GM19397 (cell line): ENCODE data around the gene BRINP3.

Experiments used
- ATAC-seq: cut with Tn5 transposase; IDR thresholded peaks from one replicate; pipeline ENCODE4 v1.9.1; 2021; ENCODE audit warnings: mild to moderate bottlenecking, moderate library complexity; ENCODE audit not compliant: unreplicated experiment

The BRINP3 gene

DNA sequence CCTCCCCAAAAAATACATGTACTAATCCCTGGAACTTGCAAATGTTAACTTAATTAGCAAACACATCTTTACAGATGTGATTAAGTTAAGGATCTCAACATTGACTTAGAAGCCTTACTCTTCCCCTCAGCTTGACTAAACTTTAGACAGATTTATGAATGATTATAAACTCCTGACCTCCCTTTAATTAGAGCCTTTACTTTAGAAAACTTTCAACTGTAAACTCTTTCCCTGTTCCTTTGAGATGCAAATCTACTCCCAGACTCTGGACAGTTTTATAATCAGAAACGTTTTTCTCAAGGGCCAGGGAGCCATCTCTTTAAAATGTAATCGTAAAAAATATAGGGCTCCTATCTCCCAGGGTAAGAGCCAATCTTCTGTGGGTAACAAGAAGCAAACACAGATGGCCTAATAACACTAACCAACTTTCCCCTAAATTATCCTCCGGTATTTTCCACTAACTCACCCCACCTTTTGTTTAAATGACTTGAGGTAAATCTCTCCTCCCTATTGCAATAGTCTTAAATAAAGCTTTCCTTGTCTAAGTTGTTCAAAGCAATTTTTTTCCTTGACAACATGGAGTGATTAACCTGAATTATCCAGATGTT is 284.1 kb downstream of the BRINP3 start:
- ATAC-seq: no peak

DNA sequence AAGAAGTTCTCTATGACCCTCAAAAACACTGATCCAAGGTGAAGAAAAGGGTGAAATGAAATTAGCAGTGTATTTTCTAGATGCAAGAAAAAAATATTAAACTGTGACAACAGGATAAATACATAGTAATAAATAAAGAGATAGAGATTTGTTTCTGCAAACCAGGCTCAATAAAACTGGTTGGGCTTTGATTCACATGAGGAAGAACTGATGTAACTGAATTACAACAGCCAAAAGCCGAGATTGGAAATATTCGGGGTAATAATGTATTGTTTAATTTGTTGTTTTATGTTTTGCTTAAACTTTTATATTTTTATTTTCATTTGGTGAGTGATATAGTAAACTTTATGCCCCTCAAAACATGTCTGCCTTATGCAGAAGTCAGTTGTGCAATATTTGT is 285.0 kb downstream of the BRINP3 start:
- ATAC-seq: no peak

GRCh38 chr1:190183588-190183987 is 294.1 kb downstream of the BRINP3 start:
- ATAC-seq: no peak

DNA sequence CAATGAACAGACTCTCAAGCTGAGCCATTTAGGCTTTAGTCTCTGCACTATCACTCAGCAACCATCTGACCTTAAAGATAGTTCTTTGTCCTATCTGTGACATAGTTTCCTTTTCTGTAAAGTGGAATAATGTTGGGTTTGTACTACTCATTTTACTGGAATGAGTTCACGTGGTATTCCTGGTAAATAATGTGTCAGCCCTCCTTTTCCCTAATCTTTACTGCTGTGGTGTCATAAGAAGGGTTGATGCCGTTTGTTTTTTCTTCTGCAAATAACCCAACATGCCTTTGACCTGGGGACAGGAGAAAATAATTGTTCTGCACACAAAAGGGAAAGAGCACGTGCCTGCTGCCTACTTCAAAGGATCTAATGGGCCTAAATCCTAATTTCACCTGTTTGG is 297.8 kb downstream of the BRINP3 start:
- ATAC-seq: no peak

DNA sequence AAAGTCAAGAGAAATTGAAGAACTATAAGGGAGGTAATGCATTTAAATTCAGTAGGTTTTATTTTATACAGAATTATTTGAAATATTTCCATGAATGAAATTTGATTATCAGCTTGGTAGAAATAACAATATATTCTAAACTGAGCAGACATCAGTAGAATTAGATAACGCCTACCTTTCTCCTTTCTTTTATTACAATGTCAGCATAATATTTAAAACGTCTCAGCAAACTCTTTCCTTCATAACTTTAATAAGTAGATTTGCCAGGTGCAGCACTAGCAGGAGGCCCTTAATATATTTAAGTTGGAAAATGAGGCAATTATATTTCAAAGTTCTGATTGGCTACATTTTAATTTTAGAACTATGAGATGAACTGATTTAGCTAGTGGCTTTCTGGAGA is 298.8 kb downstream of the BRINP3 start:
- ATAC-seq: no peak

GRCh38 chr1:190177555-190177954 is 300.1 kb downstream of the BRINP3 start:
- no peak for ATAC-seq

GRCh38 chr1:190176776-190177175 is 300.9 kb downstream of the BRINP3 start:
- ATAC-seq: no peak

DNA sequence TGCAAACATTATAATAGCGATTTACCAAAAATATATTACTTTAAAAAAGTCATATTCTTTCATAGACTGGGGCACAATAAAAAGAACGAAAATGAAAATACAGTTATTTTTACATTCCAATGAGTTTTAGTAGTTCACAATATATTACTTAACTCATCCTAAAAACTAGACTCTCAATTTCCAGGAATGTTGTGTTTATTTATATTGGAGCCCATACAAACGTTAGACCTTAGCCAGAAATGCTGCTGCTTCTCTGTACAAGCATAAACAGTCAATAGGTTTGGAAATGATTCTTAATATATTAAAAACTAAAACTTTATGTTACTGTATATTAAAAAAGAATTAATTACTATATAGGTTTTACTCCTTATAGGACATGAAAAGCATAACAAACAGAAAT is 302.3 kb downstream of the BRINP3 start:
- ATAC-seq: no peak

GRCh38 chr1:190172651-190173430 is 304.8 kb downstream of the BRINP3 start:
- no peak for ATAC-seq

DNA sequence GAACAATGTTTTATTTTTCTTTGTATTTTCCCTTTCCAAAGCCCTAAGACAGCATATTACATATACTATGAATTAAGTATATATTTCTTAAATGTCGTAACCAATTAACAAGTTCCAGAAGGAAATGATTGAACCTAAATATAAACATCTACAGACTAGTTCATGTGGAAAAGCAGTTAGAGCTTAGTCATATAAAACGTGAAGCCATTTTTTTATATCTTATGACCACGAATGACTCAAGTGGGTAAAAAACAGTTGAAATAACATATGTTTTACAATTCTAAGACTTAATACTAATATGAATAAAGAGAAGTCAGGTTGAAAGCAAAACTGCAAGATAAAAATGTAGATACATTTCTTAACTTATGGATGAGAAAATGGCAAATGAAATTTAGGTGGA is 307.3 kb downstream of the BRINP3 start:
- ATAC-seq: no peak

GRCh38 chr1:190169311-190170067 is 308.2 kb downstream of the BRINP3 start:
- ATAC-seq: no peak

DNA sequence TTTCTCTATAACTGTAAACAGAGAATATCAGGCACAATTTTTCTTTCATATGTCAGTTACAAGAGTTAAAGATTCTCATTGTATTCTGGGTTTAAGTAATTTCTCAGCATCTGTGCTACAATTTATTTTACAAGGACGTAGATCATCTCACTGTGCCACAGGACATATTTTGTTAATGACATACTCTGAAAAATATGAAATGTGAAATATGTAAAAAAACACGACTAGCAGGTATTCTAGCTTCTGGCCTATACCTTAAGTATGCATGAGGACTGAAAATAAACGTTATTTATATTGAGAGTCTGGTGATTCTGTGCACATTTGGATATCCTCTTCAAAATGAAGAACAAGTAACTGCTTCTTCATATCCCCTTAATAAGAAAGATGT is 308.8 kb downstream of the BRINP3 start:
- no peak for ATAC-seq

DNA sequence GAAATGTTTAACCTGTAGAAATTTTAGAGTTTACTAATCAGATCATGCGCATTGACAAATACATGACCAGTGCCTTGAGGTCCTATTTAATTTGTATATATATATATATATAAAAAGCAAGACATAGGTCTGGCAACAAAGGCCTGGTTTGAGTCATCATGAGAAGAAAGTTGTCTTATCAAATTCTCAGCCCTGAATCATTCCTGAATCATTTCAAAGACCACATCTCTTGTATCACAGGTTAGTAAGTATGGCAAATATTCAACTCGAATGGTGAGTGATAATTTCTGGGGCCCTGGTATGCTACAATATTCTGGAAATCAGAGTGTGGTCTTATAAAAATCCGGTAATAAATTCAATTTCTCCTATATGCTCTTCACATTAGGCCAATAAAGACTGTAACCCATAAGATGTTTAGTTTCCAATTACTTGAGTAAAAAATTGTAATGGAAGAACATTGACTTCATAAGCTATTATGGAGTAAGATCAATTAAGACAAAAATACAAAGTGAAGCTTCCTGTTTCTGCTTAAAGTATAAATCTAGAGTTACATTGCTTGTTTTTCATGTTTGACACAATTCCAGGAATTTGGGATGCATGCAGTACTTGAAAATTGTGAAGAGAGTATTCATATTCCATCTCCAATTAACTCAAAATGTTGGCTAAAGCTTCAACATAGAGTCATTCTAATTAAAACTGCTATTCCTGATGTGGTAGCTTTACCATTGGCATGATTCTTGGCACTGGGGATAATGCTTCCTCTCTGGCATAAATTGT is 309.4 kb downstream of the BRINP3 start:
- no peak for ATAC-seq

DNA sequence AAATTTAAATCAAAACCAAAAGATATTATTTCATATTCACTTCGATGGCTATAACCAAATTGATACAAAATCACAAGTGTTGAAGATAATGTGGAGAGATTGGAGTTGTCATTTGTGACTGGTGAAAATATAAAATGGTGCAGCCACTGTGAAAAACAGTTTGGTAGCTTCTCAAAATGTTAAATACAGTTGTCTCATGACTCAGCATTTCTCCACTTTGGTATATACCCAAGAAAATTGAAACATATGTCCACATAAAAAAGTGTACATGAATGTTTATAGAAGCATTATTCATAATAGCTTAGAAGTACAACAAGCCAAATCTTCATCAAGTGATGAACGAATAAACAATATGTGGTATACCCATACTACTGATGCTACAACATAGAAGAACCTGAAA is 318.5 kb downstream of the BRINP3 start:
- ATAC-seq: no peak

GRCh38 chr1:190154744-190155143 is 322.9 kb downstream of the BRINP3 start:
- no peak for ATAC-seq

DNA sequence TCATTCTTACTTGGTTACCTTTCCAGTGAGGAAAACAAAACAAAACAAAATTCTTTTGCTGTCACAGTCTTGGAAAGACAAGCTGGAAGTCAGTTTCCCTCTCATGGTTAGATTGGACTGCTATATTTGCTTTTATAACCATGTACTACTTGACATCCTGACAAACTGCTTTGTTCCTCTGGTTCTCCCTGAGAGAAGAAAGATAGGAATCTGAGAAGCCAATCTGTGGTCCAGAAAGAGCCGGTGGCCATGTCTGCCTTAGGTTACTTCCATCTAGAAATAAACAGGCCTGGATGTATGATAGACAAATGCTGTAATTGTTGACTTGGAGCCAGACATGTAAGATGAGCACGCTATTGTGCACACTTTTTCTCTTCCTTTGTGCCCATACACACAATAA is 330.0 kb downstream of the BRINP3 start:
- no peak for ATAC-seq

GRCh38 chr1:190144650-190145049 is 333.0 kb downstream of the BRINP3 start:
- ATAC-seq: no peak

DNA sequence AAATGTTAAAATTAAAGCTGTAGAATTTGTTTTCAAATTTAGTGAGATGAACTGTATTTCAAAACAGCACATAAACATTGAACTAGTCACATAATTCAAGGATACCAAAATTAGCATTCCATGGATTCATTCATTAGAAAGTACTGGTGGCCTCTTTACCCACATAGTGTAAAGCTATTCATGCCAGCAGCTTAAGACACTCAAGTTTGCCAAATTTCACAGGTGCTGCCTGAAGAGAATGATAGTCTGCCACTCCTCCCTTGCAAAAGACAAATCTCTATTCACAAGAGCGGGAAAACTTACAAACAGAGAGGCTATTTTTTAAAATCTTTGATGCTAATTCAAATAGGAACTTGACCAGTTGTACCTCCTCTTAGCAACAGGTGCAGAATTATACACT is 337.0 kb downstream of the BRINP3 start:
- no peak for ATAC-seq

GRCh38 chr1:190138702-190139101 is 339.0 kb downstream of the BRINP3 start:
- no peak for ATAC-seq

DNA sequence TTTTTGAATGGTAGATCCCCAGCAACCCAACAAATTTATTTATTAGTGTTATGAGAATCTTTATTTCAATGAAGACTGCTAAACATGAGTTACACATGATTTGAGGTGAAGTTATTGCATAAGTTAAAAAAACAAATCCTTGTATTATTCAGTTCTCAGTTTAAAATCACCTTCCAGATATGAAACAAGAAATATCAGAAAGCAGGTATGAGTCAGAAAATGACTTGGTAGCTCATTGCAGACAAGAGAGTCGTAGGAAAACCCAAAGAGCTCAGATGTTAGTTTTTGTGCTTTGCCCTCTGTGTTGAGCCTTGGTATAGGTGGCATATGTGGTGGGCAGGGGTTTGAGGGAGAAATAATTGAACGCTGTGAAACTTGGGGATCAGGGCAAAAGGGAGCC is 339.4 kb downstream of the BRINP3 start:
- ATAC-seq: no peak

GRCh38 chr1:190129366-190129765 is 348.3 kb downstream of the BRINP3 start:
- ATAC-seq: no peak
